ENCODE measurements around the gene ERMP1.

ERMP1 gene

GRCh38 chr9:5854063-5854790, 21.3 kb upstream of the ERMP1 start:
- no peak for DNase-seq (ENCODE audit: low read depth)

DNA sequence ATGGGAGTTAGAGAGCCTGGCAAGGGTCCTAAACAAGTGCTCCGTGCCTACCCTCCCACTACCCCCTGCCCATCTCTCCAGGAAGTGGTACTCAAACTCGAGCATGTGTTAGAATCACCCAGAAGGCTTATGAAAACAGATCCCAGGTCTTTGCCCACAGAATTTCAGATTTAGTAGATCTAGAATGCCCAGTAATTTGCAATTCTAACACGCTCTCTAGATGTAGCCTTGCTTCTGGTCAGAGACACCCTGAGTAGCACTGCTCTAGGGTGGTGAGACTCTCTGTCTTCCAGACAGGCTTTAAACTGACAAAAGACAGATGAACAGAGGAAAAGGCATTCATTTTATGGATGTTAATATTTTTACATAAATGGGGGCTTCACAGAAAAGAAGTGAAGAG, 20.7 kb upstream of the ERMP1 start:
- DNase-seq (ENCODE audit: low read depth): no peak

DNA sequence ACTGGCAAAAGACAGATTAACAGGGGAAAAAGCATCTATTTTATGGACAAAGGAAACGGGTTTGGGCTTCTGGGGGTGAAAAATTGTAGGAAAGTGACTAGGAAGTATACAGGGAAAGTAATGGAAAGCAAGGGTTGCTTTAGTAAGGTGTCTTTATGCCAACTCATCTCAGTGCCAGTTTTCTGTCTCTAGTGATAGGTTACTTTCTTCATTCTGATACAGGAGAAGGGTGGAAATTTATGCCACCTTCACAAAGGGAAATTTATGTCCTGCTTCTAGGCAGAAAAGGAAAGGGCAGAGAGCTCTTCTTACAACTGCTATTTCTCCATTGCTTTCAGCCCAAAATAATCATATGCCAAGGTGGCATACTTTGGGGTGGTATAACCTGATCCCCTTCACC, 20.1 kb upstream of the ERMP1 start:
- DNase-seq (ENCODE audit: low read depth): no peak

- DNase-seq (ENCODE audit: low read depth): peak; percentile 21
Measured at GRCh38 chr9:5851445-5851844, 18.5 kb upstream of the ERMP1 start.

DNA sequence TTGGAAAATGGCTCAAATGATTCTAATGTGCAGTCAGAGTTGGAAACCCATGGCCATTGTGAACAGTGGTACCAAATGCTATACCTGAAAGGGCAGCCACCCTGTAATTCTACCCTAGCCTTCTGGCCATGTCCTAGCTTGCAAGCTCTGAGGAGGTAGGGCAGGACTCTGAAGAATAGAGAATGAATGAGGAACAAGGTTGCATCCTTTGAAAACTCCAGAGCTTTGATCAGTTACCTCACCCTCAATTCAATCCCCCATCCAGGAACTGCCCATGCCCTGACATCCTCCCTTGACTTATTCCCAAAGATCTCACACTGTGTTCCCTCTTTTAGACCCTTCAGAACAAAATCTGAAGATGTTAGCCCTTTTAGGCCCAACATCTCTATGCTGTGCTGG, 17.8 kb upstream of the ERMP1 start:
- DNase-seq (ENCODE audit: low read depth): no peak

DNA sequence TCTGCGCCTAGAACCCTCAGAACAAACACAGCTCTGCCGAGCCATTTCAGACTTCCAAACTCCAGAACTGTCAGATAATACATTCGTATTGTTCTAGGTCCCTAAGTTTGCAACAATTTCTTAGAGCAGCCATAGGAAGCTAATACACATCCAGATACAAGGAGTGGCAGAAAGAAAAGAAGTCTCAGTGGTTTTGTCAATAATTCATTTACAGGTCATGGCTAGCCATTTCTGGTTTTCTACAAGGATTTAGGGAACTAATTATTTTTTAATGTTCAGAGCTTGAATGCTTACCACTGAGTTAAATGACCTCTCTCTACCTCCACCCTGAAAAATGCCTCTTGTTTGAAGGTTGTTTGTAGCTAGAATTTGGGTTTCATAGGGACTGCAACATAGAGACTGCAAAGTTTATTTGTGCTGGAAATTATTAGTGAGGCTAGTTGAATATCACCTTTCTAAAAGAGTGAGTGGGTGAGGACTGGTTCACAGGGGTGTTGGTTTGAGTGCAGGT, 15.5 kb upstream of the ERMP1 start:
- DNase-seq (ENCODE audit: low read depth): no peak

DNA sequence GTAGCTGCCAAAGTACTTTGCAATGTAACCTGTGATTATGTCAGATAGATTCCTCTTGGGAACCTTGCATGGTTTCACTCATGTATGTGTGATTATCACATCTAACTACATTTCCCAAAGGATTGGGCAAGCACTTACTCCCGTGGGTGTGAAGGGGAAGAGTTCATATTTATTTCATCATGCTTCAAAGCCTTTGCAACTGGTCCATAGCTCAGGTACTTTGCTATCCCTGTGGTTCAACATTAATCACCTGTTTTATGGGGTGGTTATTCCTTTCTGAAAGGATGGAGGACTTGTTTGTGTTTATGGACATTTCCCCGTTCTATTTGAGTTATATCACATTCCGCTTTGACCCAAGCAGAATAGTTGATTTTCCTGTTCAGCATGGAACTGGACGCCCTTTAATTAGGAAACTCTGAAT, 13.6 kb upstream of the ERMP1 start:
- DNase-seq (ENCODE audit: low read depth): no peak

GRCh38 chr9:5846096-5846495, 13.2 kb upstream of the ERMP1 start:
- DNase-seq (ENCODE audit: low read depth): no peak

GRCh38 chr9:5845157-5845531, 12.2 kb upstream of the ERMP1 start:
- DNase-seq (ENCODE audit: low read depth): no peak

DNA sequence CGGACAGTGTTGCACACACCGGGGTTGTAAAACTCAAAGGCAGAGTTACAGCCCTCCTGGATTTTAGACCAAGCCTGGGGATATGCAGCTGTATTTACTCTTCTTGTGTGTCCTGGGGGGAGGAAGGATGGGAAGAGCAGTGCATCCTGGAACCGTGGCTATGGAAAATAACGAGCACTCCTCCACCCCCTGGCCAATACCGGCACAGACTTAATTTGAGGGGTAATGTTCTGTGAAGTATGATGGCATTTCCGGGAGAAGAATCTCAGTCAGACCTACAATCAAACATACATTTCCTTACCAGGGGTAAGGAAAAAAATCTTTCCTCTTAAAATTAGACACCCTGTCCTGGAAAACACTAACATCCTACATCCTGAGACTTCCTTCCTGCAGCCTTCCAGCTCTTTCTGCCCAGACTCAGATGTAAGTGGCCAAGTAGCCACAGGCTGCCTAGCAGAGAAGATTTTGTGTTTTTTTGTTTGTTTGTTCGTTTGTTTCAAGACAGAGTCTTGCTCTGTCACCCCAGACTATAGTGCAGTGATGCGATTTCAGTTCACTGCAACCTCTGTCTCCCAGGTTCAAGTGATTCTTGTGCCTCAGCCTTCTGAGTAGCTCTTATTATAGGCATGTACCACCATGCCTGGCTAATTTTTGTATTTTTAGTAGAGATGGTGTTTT, 11.0 kb upstream of the ERMP1 start:
- DNase-seq (ENCODE audit: low read depth): no peak

DNA sequence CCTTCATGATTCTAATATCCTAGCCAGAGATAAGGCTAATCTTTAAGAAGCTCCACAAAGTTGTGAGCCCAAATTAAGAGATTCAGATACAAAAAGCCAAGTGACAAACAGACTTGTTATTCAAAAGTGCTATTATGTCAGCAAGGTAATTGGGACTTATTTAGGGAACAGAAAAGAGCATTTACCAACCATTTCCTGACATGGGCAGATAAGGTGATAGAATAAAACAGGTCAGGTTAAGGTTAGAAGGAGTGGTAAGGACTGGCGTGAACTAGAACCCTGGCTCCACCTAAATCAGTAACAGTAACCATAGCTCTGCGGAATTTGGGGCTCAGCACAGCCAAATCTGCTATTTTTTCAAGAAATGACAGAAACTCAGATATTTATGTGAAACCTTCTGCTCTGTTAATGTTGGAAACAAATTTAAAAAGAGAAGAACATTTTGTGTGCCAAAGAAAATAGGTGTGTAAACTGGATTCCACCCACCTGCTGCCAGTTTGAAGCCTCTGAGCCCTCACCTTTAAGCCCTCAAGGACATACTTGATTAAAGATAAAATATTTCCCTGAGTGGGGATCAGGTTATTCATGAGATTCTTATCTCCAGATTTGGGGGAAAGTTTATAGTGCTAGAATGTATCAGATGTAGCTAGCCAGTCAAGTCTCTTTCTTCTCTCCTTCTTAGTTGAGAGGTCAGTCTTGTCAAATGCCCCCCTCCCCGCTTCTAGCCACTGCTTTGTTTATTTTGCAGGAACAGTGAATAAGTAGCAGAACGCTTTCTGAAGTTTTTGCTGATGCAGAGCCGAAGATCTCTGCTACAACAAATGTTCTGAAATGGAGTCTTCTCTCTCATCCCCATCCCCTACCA, 10.2 kb upstream of the ERMP1 start:
- DNase-seq (ENCODE audit: low read depth): no peak

GRCh38 chr9:5841771-5842573, 9.1 kb upstream of the ERMP1 start:
- DNase-seq (ENCODE audit: low read depth): no peak

- DNase-seq (ENCODE audit: low read depth): no peak
Measured at GRCh38 chr9:5840788-5841187, 7.9 kb upstream of the ERMP1 start.

- no peak for DNase-seq (ENCODE audit: low read depth)
Measured at GRCh38 chr9:5839572-5839902, 6.6 kb upstream of the ERMP1 start.

DNA sequence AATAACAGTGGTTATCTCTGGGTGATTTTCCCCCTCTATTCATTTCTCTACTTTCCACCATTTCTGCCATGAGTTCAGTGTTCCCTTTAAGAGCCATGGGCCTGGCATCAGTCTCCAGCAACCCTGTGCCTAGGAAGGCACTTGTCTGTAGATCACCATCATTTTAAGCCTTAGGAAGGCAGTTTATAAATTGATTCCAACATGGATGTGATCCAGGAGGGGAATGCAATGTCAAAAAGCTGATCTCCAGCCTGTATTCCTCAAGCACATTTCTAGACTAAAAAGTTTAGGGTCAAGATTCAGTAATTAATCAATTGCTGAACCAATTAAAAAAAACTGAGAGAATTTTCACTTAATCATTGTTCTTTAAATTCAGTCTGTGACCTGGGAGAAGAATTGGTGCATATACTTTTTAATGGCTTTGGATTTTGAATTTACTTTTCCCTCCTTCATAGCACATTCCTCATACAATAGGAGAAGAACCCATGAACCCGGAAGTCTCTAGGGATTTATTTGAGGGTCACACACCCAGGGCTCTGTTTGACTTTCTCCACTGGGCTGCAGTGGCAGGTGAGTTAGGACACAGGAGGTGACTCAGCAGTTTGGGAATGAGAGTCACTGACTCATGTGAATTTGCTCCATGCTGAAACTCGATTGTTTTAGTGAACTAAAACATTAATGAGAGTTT, 6.1 kb upstream of the ERMP1 start:
- no peak for DNase-seq (ENCODE audit: low read depth)

- DNase-seq (ENCODE audit: low read depth): no peak
Measured at GRCh38 chr9:5835808-5836207, 2.9 kb upstream of the ERMP1 start.

DNA sequence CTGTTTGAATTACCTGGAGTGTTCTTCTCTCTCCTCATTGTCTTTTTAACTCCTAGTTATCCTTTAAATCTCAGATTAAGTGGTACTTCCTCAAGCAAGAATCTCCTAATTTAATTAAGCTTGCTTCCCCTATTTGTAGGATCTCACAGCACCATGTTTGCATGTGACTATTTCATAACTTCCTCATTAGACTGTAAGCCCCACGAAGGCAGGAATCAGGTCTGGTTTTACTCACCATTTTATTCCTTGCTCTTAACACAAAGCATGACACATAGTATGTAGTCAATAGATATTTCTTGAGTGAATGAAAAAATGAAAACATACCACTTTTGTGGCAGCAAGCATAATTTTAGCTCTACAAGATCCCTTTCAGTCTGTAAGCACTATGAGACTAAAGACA, 1.3 kb upstream of the ERMP1 start:
- DNase-seq (ENCODE audit: low read depth): no peak

- DNase-seq (ENCODE audit: low read depth): no peak
Measured at GRCh38 chr9:5832071-5832537, 813 bp downstream of the ERMP1 start.

DNA sequence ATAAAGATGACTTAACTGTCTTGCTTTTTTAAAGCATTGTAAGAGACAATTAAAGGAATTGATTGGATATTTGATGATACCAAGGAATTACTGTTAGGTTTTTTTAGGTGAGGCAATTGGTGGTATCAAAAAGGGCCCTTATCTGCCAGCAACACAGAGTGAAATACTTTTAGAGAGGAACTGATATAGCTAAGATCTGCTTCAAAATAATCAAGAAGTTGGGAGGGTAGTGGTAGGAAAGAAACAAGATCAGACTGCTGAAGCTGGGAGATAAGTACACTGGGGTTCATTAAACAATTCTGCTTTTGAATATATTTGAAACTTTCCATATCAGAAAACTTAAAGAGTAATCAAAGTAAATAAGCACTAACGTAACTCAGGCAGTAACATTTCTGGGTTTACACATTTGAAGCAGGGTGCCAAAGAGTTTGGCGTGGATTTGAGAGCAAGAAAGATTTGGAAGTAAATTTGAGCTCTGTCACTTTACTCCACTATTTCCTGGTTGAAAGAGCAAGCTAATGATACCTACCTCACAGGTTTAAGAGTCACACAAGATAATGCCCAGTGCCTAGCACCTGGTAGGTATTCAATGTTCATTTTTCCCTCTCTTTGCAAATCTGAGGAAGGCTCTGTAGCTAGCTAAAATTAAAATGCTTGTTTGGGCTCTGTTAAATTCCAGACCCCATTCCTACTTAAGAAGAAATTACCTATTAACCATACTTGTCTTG, 6.9 kb downstream of the ERMP1 start:
- no peak for DNase-seq (ENCODE audit: low read depth)

GRCh38 chr9:5825223-5825622, 7.7 kb downstream of the ERMP1 start:
- DNase-seq (ENCODE audit: low read depth): no peak

DNA sequence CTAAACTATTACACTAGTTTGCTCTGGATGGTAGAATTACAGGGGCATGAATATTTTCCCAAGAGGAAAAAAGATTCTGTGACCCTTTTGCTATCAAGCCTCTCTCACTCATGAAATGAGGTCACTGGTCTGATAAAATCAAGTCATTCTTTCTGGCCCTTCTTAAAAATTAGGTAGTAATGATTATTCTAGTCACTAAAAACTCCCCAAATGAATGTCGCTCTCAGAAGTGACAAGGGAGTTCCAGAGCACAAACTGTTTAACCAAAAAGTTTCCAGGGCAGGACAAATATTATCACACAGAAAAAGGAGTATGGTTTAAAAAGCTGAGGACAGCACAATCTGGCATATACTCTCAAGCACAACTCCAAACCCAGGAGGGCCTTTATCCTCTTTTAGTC, 12.5 kb downstream of the ERMP1 start:
- no peak for DNase-seq (ENCODE audit: low read depth)
